CD4-positive, alpha-beta memory T cell (primary cell): ENCODE measurements around the gene ADAMTS12. TPM values are rescaled to one million over a fixed set of nuclear protein-coding genes. Genes with fewer than 3 reads are reported as not detected.
A peak's percentile ranks its signal among the peaks of the same experiment; 100 is the strongest.
"Not testable (repeated sequence)": the region's sequence is repeated elsewhere in the genome, so short reads cannot be mapped to it uniquely, and the experiment has no call there.

Experiments used
- CTCF ChIA-PET: fragments of 350-600 bp; sonication (Branson Sonifier 250); formaldehyde crosslinking; loops from one replicate; lab custom pipeline; 2021; ENCODE audit warnings: inconsistent platforms; ENCODE audit not compliant: partially characterized antibody; lab: Charles Lee
- POLR2A ChIA-PET: fragments of 350-600 bp; sonication (Branson Sonifier 250); formaldehyde crosslinking; loops from one replicate; lab custom pipeline; 2021; ENCODE audit not compliant: partially characterized antibody; lab: Charles Lee
- DNase-seq, 5 donors: peaks; one replicate each; pipeline versions ENCODE4 v3.0.0 to v3.0.0-alpha.2; 2020 to 2022; ENCODE audit warnings: mixed read lengths in 1 of 5
- H3K27ac ChIP-seq: one replicate; pipeline ENCODE4 v1.7.0; 2013; ENCODE audit warnings: low read depth, low read length
- H3K27me3 ChIP-seq: 2 replicates; pipeline ENCODE4 v1.7.0; 2013; ENCODE audit warnings: mild to moderate bottlenecking, low read length, moderate library complexity; ENCODE audit not compliant: insufficient read depth
- H3K36me3 ChIP-seq: 2 replicates; pipeline ENCODE4 v1.7.0; 2013; ENCODE audit warnings: mild to moderate bottlenecking, low read length, moderate library complexity; ENCODE audit not compliant: insufficient read depth
- H3K4me1 ChIP-seq: 2 replicates; pipeline ENCODE4 v1.7.0; 2013; ENCODE audit warnings: mild to moderate bottlenecking, low read length, moderate library complexity; ENCODE audit not compliant: insufficient read depth
- H3K4me3 ChIP-seq, 2 donors: one replicate each; pipeline ENCODE4 v1.7.0; 2013; ENCODE audit warnings: low read length in 2 of 2, mild to moderate bottlenecking in 1 of 2
- H3K9me3 ChIP-seq, 2 donors: one replicate each; pipeline ENCODE4 v1.7.0; 2013; ENCODE audit warnings: low read length in 2 of 2, control low read depth in 1 of 2; ENCODE audit not compliant: control insufficient read depth in 1 of 2
- H3K27ac Mint-ChIP-seq, 7 donors: one replicate each; pipeline ENCODE4 v1.8.0; 2020 to 2021; ENCODE audit warnings: mixed read lengths in 7 of 7, mild to moderate bottlenecking in 6 of 7, inconsistent platforms in 3 of 7, moderate library complexity in 3 of 7
- H3K27me3 Mint-ChIP-seq, 2 donors: one replicate each; pipeline ENCODE4 v1.8.0; 2020 to 2021; ENCODE audit warnings: mixed read lengths in 2 of 2
- H3K36me3 Mint-ChIP-seq, 2 donors: one replicate each; pipeline ENCODE4 v1.8.0; 2020 to 2021; ENCODE audit warnings: mixed read lengths in 2 of 2, inconsistent platforms in 1 of 2, mild to moderate bottlenecking in 1 of 2
- H3K4me1 Mint-ChIP-seq, 4 donors: one replicate each; pipeline ENCODE4 v1.8.0; 2020 to 2021; ENCODE audit warnings: mixed read lengths in 4 of 4, mild to moderate bottlenecking in 1 of 4
- H3K4me3 Mint-ChIP-seq, 8 donors: one replicate each; pipeline ENCODE4 v1.8.0; 2020 to 2021; ENCODE audit warnings: mixed read lengths in 8 of 8, mild to moderate bottlenecking in 7 of 8, moderate library complexity in 6 of 8, inconsistent platforms in 3 of 8
- H3K9me3 Mint-ChIP-seq, 8 donors: one replicate each; pipeline ENCODE4 v1.8.0; 2020 to 2021; ENCODE audit warnings: mixed read lengths in 8 of 8, mild to moderate bottlenecking in 5 of 8, inconsistent platforms in 3 of 8, moderate library complexity in 1 of 8
- intact Hi-C: fragments of 100-400 bp; cut with micrococcal nuclease; formaldehyde crosslinking; loops from one replicate; pipeline ENCODE4 v1.15.1; 2023
- polyA plus RNA-seq, 2 donors: library from polyadenylated mRNA; unstranded; fragments of 300-500 nt; fragmentation: Illumina TruSeq; gene quantifications; one replicate each; pipeline ENCODE4 v1.2.3, GENCODE V29; 2021
- total RNA-seq, 2 experiments: library from RNA; stranded (reverse); gene quantifications; one replicate each; pipeline ENCODE4 v1.2.3, GENCODE V29; 2021

The ADAMTS12 gene
- total and polyA plus RNA-seq, 4 experiments from 2014 or later: 0.17 TPM; not detected in 3

DNA sequence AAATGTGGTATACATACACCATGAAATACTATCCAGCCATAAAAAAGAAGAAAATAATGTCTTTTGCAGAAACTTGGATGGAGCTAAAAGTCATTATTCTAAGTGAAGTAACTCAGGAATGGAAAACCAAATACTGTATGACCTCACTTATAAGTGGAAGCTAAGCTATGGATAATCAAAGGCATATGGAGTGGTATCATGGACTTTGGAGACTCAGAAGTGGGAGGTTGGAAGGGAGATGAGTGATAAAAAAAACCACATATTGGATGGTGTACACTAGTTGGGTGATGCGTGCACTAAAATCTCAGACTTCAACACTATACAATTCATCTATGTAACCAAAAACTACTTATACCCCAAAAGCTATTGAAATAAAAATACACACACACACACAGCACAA is 24.5 kb downstream of the ADAMTS12 start:
- Histone ChIP-seq H3K27me3 (no peaks in the 10 kb centered on the region), H3K36me3 (no peaks in the 10 kb centered on the region), H3K9me3 (no peaks in the 10 kb centered on the region), H3K4me3 (no peak overlapping the region), H3K27ac (no peak overlapping the region), H3K4me1 (no peaks in the 10 kb centered on the region)
- H3K27me3 Mint-ChIP-seq: no peaks in the 10 kb centered on the region
- H3K4me3 Mint-ChIP-seq: no peak overlapping the region
- ChIA-PET POLR2A (no interaction called here), CTCF (no interaction called here)
- H3K27ac Mint-ChIP-seq: no peak overlapping the region
- peaks cover 4 to 52% (median 34%) of the 10 kb centered on the region in 8 donors for H3K9me3 Mint-ChIP-seq
- no peak for DNase-seq
- intact Hi-C loops: no loop called here
- peaks cover 0 to under 1% (median 0%) of the 10 kb centered on the region in 4 donors for H3K4me1 Mint-ChIP-seq
- H3K36me3 Mint-ChIP-seq: no peaks in the 10 kb centered on the region

DNA sequence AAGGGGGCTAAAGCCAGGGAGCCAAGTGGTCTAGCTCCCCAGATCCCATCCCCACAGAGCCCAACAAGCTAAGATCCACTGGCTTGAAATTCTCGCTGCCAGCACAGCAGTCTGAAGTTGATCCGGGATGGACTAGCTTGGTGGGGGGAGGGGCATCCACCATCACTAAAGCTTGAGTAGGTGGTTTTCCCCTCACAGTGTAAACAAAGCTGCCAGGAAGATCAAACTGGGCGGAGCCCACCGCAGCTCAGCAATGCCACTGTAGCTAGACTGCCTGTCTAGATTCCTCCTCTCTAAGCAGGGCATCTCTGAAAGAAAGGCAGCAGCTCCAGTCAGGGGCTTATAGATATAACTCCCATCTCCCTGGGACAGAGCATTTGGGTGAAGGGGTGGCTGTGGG is 32.6 kb downstream of the ADAMTS12 start:
- not testable (repeated sequence) for H3K27ac ChIP-seq, H3K27me3 Mint-ChIP-seq, H3K36me3 ChIP-seq, H3K27me3 ChIP-seq, H3K36me3 Mint-ChIP-seq, H3K4me3 ChIP-seq, H3K9me3 ChIP-seq
- Mint-ChIP-seq H3K4me3 (peak overlapping the region in 6 of 8 donors; percentile 21 to 71 (median 58)), H3K4me1 (peaks cover 0 to 40% (median 22%) of the 10 kb centered on the region in 4 donors), H3K9me3 (peaks cover 0 to 13% (median 2%) of the 10 kb centered on the region in 8 donors), H3K27ac (peak overlapping the region; percentile 14 to 81 (median 58))
- DNase-seq: peak; percentile 22 to 73 (median 59)
- intact Hi-C loops: loop anchor here (5.0 kb wide), 2 partner anchors 73 to 417 kb away; partner anchors contain the start of gene TARS1
- ChIA-PET POLR2A (interaction anchor here (1.7 kb wide), 1 partner anchor 9 kb away, joined by 11 read pairs; no protein-coding TSS in a partner anchor), CTCF (interaction anchor here (1.1 to 1.5 kb wide), 2 partner anchors 9 to 33 kb away, joined by 4 read pairs; partner anchors contain the start of gene ADAMTS12)
- H3K4me1 ChIP-seq: peaks cover 18% of the 10 kb centered on the region

DNA sequence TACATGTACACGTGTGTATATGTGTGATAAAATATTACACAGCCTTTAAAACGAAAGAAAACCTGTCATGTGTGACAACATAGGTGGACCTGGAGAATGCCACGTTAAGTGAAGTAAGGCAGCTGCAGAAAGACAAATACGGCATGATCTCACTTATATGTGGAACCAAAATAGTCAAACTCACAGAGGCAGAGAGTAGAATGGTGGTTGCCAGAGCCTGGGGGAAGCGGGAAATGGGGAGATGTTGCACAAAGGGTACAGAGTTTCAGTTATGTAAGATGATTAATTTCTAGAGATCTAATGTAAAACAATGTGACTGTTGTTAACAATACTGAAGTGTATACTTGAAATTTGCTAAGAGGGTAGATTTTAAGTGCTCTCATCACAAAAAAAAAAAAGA is 34.8 kb downstream of the ADAMTS12 start:
- Mint-ChIP-seq H3K9me3 (peaks cover 0 to 9% (median 2%) of the 10 kb centered on the region in 8 donors), H3K4me1 (peaks cover 0 to 37% (median 22%) of the 10 kb centered on the region in 4 donors), H3K4me3 (no peak overlapping the region), H3K36me3 (no peaks in the 10 kb centered on the region), H3K27ac (peak overlapping the region in 1 of 7 donors; percentile 59), H3K27me3 (peaks cover 0 to 1% of the 10 kb centered on the region in 2 donors)
- CTCF ChIA-PET: no interaction called here
- Histone ChIP-seq H3K4me1 (peaks cover 18% of the 10 kb centered on the region), H3K27ac (no peak overlapping the region), H3K4me3 (no peak overlapping the region), H3K36me3 (no peaks in the 10 kb centered on the region), H3K9me3 (no peaks in the 10 kb centered on the region), H3K27me3 (no peaks in the 10 kb centered on the region)
- POLR2A ChIA-PET: no interaction called here
- DNase-seq: no peak
- intact Hi-C loops: loop anchor here (5.0 kb wide), 2 partner anchors 75 to 415 kb away; partner anchors contain the start of gene TARS1

GRCh38 chr5:33855396-33855795 is 36.4 kb downstream of the ADAMTS12 start:
- Histone ChIP-seq H3K36me3 (no peaks in the 10 kb centered on the region), H3K27ac (no peak overlapping the region), H3K27me3 (no peaks in the 10 kb centered on the region), H3K4me1 (peaks cover 21% of the 10 kb centered on the region), H3K9me3 (no peaks in the 10 kb centered on the region), H3K4me3 (no peak overlapping the region)
- Mint-ChIP-seq H3K27me3 (no peaks in the 10 kb centered on the region), H3K4me3 (no peak overlapping the region), H3K27ac (no peak overlapping the region), H3K4me1 (peaks cover 3 to 28% (median 16%) of the 10 kb centered on the region in 4 donors), H3K9me3 (peaks cover 0 to 3% (median 0%) of the 10 kb centered on the region in 8 donors), H3K36me3 (no peaks in the 10 kb centered on the region)
- intact Hi-C loops: loop anchor here (5.0 kb wide), 2 partner anchors 77 to 413 kb away; partner anchors contain the start of gene TARS1
- DNase-seq: no peak
- POLR2A ChIA-PET: no interaction called here
- CTCF ChIA-PET: interaction anchor here (1.1 kb wide), 1 partner anchor 16 kb away, joined by 3 read pairs; no protein-coding TSS in a partner anchor

GRCh38 chr5:33854733-33855151 is 37.0 kb downstream of the ADAMTS12 start:
- CTCF ChIA-PET: no interaction called here
- Histone ChIP-seq H3K27ac (no peak overlapping the region), H3K27me3 (no peaks in the 10 kb centered on the region), H3K9me3 (no peaks in the 10 kb centered on the region), H3K36me3 (no peaks in the 10 kb centered on the region), H3K4me1 (peaks cover 25% of the 10 kb centered on the region), H3K4me3 (no peak overlapping the region)
- DNase-seq: no peak
- intact Hi-C loops: loop anchor here (5.0 kb wide), 2 partner anchors 78 to 412 kb away; partner anchors contain the start of gene TARS1
- Mint-ChIP-seq H3K27me3 (no peaks in the 10 kb centered on the region), H3K4me1 (peaks cover 8 to 27% (median 19%) of the 10 kb centered on the region in 4 donors), H3K9me3 (peaks cover 0 to 3% (median 0%) of the 10 kb centered on the region in 8 donors), H3K27ac (peak overlapping the region in 1 of 7 donors; percentile 11), H3K36me3 (no peaks in the 10 kb centered on the region), H3K4me3 (no peak overlapping the region)
- POLR2A ChIA-PET: no interaction called here

- peaks cover 0 to 3% (median 0%) of the 10 kb centered on the region in 8 donors for H3K9me3 Mint-ChIP-seq
These were observed 39.0 kb downstream of the ADAMTS12 start for GRCh38 chr5:33852837-33853236.

GRCh38 chr5:33852319-33852718 is 39.5 kb downstream of the ADAMTS12 start:
- ChIA-PET CTCF (no interaction called here), POLR2A (no interaction called here)
- H3K4me1 Mint-ChIP-seq: peaks cover 7 to 10% (median 9%) of the 10 kb centered on the region in 4 donors
- Histone ChIP-seq H3K4me1 (peaks cover 10% of the 10 kb centered on the region), H3K4me3 (no peak overlapping the region), H3K36me3 (no peaks in the 10 kb centered on the region), H3K27ac (no peak overlapping the region), H3K9me3 (no peaks in the 10 kb centered on the region), H3K27me3 (no peaks in the 10 kb centered on the region)
- peaks cover 0 to 3% (median 0%) of the 10 kb centered on the region in 8 donors for H3K9me3 Mint-ChIP-seq
- no peaks in the 10 kb centered on the region for H3K27me3 Mint-ChIP-seq
- no peak for DNase-seq
- intact Hi-C loops: no loop called here
- H3K27ac Mint-ChIP-seq: no peak overlapping the region
- no peaks in the 10 kb centered on the region for H3K36me3 Mint-ChIP-seq
- H3K4me3 Mint-ChIP-seq: no peak overlapping the region

More at GRCh38 chr5:33852837-33853236, 39.0 kb downstream of the ADAMTS12 start:
- DNase-seq: no peak
- POLR2A ChIA-PET: no interaction called here
- Histone ChIP-seq H3K4me3 (no peak overlapping the region), H3K9me3 (no peaks in the 10 kb centered on the region), H3K27me3 (no peaks in the 10 kb centered on the region), H3K4me1 (peaks cover 10% of the 10 kb centered on the region), H3K36me3 (no peaks in the 10 kb centered on the region), H3K27ac (no peak overlapping the region)
- Mint-ChIP-seq H3K4me1 (peaks cover 7 to 12% (median 9%) of the 10 kb centered on the region in 4 donors), H3K4me3 (no peak overlapping the region), H3K27ac (peak overlapping the region in 1 of 7 donors; percentile 39), H3K27me3 (no peaks in the 10 kb centered on the region), H3K36me3 (no peaks in the 10 kb centered on the region)
- intact Hi-C loops: no loop called here
- CTCF ChIA-PET: no interaction called here
